Measurements from ENCODE around the gene CYP2E1.
"Not testable (repeated sequence)": the region's sequence is repeated elsewhere in the genome, so short reads cannot be mapped to it uniquely, and the experiment has no call there.

Gene CYP2E1

DNA sequence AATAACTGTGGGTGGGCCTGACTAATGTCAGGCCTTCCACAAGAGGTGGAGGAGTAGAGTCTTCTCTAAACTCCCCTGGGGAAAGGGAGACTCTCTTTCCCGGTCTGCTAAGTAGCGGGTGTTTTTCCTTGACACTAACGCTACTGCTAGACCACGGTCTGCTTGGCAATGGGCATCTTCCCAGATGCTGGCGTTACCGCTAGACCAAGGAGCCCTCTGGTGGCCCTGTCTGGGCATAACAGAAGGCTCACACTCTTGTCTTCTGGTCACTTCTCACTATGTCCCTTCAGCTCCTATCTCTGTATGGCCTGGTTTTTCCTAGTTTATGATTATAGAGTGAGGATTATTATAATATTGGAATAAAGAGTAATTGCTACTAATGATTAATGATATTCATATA, 29.8 kb upstream of the CYP2E1 start:
- H3K4me3 ChIP-seq (ENCODE audit: low read depth, low read length) = not testable (repeated sequence)
- peak; percentile 39 for TF ChIP-seq CTCF (IDR thresholded peaks at IDR 0.05; ENCODE audit: low read depth, low read length)

DNA sequence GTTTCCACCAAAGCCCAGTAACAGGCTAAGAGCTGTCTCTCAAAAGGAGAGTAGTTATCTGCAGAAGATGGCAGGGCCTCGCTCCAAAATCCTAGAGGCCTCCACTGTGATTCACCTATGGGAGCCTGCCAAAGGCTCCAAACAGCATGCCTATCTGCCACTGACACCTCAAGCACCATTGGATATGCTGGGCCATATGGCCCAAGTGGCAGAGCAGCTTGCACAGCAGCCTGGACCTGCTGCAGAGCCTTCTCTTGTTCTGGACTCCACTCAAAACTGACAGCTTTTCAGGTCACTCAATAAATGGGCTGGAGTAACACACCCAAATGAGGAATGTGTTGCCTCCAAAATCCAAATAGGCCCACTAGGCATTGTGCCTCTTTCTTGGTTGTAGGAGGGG, 28.0 kb upstream of the CYP2E1 start:
- H3K4me3 ChIP-seq (ENCODE audit: low read depth, low read length) = not testable (repeated sequence)

DNA sequence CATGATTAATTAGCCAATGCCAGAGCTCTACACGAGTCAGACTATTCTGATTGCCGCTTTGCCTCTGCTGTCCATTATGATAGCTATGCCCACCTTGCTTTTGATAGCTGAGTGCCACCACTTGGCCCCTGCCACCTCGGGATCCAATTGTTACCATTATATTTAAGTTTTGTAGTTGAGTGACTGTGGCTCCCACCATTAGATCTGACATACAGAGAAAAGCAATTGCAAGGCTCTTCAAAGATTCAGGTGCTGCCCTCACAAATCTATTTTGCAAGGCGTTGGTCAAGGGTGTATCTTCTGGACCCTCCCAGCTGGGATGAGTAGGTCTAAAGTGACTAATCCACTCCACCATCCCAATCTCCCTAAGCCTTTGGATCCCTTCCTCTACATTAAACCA, 26.3 kb upstream of the CYP2E1 start:
- H3K4me3 ChIP-seq (ENCODE audit: low read depth, low read length) = not testable (repeated sequence)

DNA sequence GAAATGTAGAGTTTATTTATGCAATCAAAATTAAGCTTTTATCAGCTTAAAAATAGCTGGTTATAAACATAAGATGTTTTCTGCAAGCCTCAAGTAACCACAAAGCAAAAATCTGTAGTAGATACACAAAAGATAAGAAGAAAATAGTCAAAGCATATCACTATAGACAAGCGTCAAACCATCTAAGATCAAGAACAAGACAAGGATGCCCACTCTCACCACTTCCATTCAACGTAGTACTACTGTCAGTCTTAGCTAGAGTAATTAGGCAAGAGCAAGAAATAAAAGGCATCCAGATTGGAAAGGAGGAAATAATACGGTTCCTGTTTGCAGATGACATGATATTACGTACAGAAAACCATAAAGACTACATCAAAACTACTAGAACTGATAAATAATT, 17.5 kb upstream of the CYP2E1 start:
- TF ChIP-seq CTCF (IDR thresholded peaks at IDR 0.05; ENCODE audit: low read depth, low read length) = no peak
- no peak overlapping the region for H3K4me3 ChIP-seq (ENCODE audit: low read depth, low read length)

- no peak overlapping the region for H3K4me3 ChIP-seq (ENCODE audit: low read depth, low read length)
- TF ChIP-seq CTCF (IDR thresholded peaks at IDR 0.05; ENCODE audit: low read depth, low read length) = no peak
Observed at GRCh38 chr10:133511408-133511807, 15.8 kb upstream of the CYP2E1 start.

DNA sequence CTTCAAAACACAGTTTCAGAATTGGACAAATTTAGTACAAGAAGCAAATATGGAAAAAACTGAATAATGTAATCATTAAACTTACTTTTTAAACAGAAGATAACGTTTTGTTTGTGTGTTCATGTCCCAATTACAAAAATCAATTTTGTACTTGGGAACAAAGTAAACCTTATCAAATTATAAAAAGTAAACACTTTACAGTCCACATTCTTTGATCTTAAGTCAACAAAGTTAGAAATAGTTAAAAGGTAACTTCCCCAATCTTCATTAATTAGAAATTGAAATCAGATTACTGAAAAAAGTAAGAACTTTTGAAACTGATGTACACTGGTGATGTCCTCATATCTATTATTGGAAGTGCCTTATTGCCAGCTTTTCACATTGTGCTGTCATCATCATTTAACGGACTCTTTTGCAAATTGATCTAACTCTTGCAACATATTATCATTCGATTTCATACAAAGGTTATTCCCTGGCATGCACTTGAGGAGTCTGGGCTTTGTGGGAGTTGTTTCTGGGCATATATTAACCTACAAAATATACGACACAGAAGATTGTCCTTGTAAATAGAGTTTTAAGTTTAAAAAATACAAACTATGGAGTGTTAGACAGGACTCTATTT, 15.1 kb upstream of the CYP2E1 start:
- TF ChIP-seq CTCF (IDR thresholded peaks at IDR 0.05; ENCODE audit: low read depth, low read length) = no peak
- H3K4me3 ChIP-seq (ENCODE audit: low read depth, low read length) = no peak overlapping the region

- no peak for TF ChIP-seq CTCF (IDR thresholded peaks at IDR 0.05; ENCODE audit: low read depth, low read length)
- H3K4me3 ChIP-seq (ENCODE audit: low read depth, low read length) = no peak overlapping the region
Observed at GRCh38 chr10:133515471-133515870, 11.7 kb upstream of the CYP2E1 start.

DNA sequence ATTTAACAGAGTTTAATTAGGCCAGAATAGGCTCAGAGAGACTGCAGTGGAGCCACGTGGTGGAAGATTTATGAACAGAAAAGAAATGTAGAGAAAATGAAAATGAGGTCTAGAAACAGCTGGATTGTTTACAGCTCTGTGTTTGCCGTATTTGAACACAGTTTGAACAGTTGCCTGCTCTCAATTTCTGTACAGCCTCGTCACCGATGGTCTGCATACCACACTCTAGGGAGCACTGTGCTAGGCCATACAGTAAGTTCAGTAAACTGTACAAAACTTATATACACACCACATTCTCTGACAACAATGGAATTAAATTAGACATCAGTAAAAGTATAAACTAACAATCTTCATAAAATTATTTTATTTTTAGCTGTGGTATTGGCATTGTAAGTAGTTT, 11.1 kb upstream of the CYP2E1 start:
- TF ChIP-seq CTCF (IDR thresholded peaks at IDR 0.05; ENCODE audit: low read depth, low read length) = no peak
- H3K4me3 ChIP-seq (ENCODE audit: low read depth, low read length) = no peak overlapping the region

DNA sequence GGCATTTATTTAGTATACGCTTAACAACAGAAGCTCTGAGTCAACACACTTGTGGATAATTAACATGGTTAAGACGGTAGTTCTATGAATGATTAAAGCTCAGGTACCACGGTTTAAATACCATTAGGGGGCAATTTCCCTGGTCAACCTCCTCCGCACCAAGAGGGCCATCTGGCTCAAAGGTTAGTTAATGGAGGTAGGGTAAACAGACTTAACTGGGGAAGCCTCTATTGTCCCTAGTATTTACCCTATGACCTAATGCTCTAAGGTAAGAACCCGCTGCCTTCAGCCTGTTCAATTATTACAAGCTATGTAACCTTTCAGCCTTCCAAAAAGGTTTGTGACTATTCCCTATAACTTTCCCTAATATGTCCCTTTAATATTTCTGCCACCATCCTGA, 8.6 kb upstream of the CYP2E1 start:
- H3K4me3 ChIP-seq (ENCODE audit: low read depth, low read length) = not testable (repeated sequence)

Data from WI38 (cell line).